Vagina (tissue), 2 donors: ENCODE results near the gene SMPD4. TPM values are rescaled to one million over a fixed set of nuclear protein-coding genes. Genes with fewer than 3 reads are reported as not detected.
A peak's percentile ranks its signal among the peaks of the same experiment; 100 is the strongest.
"Not testable (repeated sequence)": the region's sequence is repeated elsewhere in the genome, so short reads cannot be mapped to it uniquely, and the experiment has no call there.

ENCODE experiments used
- DNase-seq, 2 donors: peaks; one replicate each; pipeline ENCODE4 v3.0.0-alpha.2; 2017; ENCODE audit errors: extremely low spot score in 2 of 2
- H3K27ac ChIP-seq: fragments of 200-600 bp; sonication (generic); one replicate; pipeline ENCODE4 v1.5.1; 2019
- H3K27me3 ChIP-seq: fragments of 200-600 bp; sonication (generic); one replicate; pipeline ENCODE4 v1.5.1; 2019
- H3K36me3 ChIP-seq, 2 donors: fragments of 200-600 bp; sonication (generic); one replicate each; pipeline ENCODE4 v1.5.1; 2017 to 2019
- H3K4me1 ChIP-seq: fragments of 200-600 bp; sonication (generic); one replicate; pipeline ENCODE4 v1.5.1; 2019
- H3K4me3 ChIP-seq, 2 donors: fragments of 200-600 bp; sonication (generic); 1 replicate in 1 of 2; 2 replicates in 1 of 2; pipeline ENCODE4 v1.5.1; 2016 to 2019
- H3K9me3 ChIP-seq: fragments of 200-600 bp; sonication (generic); one replicate; pipeline ENCODE4 v1.5.1; 2019
- POLR2A ChIP-seq, 2 donors: fragments of 450-650 bp; IDR thresholded peaks; one replicate each; pipeline ENCODE4 v1.6.1; 2017; ENCODE audit warnings: antibody characterized with exemption in 2 of 2, mild to moderate bottlenecking in 2 of 2, moderate library complexity in 2 of 2
- POLR2AphosphoS5 ChIP-seq, 2 donors: sonication (generic); formaldehyde crosslinking; IDR thresholded peaks; one replicate each; pipeline ENCODE4 v1.9.0; 2017; ENCODE audit warnings: antibody characterized with exemption in 2 of 2, mild to moderate bottlenecking in 2 of 2, low read depth in 1 of 2; ENCODE audit not compliant: insufficient read depth in 1 of 2
- intact Hi-C: fragments of 100-400 bp; cut with DNase I; formaldehyde crosslinking; loops from one replicate; pipeline ENCODE4 v1.15.1; 2023
- total RNA-seq: library from RNA; depleted of rRNA; stranded (reverse); fragments of >200 nt; gene quantifications from one replicate; pipeline ENCODE4 v1.2.3, GENCODE V29; 2016
- TF ChIP-seq, protein P1 (sequence below), 3 experiments: fragments of 450-650 bp in 2 of 3; fragments of 200-600 bp in 1 of 3; sonication (generic) in 1 of 3; IDR thresholded peaks; one replicate each; pipeline ENCODE4 v1.5.1; 2017 to 2019; ENCODE audit warnings: antibody characterized with exemption in 3 of 3, mild to moderate bottlenecking in 2 of 3, moderate library complexity in 2 of 3

SMPD4 gene
- total RNA-seq, 1 donor from 2014 or later: 45.2 TPM

- H3K27me3 ChIP-seq: no peaks in the 10 kb centered on the region
- DNase-seq: no peak
- H3K36me3 ChIP-seq: no peaks in the 10 kb centered on the region
- H3K27ac ChIP-seq: peak overlapping the region; percentile 86
- peaks cover 35% of the 10 kb centered on the region for H3K4me1 ChIP-seq
- TF ChIP-seq, protein P1, sequence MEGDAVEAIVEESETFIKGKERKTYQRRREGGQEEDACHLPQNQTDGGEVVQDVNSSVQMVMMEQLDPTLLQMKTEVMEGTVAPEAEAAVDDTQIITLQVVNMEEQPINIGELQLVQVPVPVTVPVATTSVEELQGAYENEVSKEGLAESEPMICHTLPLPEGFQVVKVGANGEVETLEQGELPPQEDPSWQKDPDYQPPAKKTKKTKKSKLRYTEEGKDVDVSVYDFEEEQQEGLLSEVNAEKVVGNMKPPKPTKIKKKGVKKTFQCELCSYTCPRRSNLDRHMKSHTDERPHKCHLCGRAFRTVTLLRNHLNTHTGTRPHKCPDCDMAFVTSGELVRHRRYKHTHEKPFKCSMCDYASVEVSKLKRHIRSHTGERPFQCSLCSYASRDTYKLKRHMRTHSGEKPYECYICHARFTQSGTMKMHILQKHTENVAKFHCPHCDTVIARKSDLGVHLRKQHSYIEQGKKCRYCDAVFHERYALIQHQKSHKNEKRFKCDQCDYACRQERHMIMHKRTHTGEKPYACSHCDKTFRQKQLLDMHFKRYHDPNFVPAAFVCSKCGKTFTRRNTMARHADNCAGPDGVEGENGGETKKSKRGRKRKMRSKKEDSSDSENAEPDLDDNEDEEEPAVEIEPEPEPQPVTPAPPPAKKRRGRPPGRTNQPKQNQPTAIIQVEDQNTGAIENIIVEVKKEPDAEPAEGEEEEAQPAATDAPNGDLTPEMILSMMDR (IDR thresholded peaks at IDR 0.05): no peak
- TF ChIP-seq POLR2A (IDR thresholded peaks at IDR 0.05) (no peak), POLR2AphosphoS5 (IDR thresholded peaks at IDR 0.05; ENCODE audit: insufficient read depth in 1 of 2, low read depth in 1 of 2) (no peak)
- intact Hi-C loops: loop anchor here (10.0 kb wide), 1 partner anchor 161 kb away; the partner anchor contains the start of gene IMP4
- peak overlapping the region; percentile 88 to 98 for H3K4me3 ChIP-seq
- H3K9me3 ChIP-seq: no peaks in the 10 kb centered on the region
Measured at GRCh38 chr2:130183512-130184373, 2.3 kb upstream of the SMPD4 start.

DNA sequence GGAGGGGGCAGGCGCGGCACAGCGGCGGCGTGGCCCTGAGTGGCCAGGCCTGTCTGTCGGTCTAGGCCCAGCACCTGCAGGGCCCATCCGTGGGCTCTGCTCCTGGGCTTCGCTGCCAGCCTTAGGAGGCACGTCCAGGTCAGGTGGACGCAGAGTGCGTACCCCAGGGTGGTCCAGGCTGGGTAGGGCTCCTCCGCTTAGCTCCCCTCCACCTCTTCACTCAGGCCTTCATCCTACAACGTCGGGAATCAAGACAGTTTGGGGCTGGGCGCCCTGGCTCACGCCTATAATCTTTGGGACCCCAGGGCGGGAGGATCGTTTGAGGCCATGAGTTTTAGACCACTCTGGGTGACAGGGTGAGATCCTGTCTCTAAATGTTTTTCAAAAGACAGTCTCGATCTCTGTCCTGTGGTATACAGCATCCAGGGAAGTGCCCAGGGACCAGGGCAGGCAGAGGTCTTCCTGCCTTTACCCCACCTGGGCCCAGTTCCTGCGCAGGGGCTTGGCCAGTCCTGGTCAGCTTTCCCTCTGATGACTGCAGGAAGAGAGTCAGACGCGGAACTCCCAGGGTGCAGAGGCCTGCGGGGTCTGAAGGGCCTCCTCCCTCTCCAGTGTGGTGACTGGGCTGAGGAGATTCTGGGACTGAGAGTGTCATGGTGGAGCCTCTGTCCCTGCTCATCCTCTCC, 1.6 kb upstream of the SMPD4 start:
- peak overlapping the region; percentile 86 for H3K27ac ChIP-seq
- H3K9me3 ChIP-seq, H3K36me3 ChIP-seq, H3K27me3 ChIP-seq, DNase-seq: not testable (repeated sequence)
- intact Hi-C loops: loop anchor here (10.0 kb wide), 1 partner anchor 162 kb away; the partner anchor contains the start of gene IMP4
- H3K4me3 ChIP-seq: peak overlapping the region; percentile 88 to 98
- H3K4me1 ChIP-seq: peaks cover 35% of the 10 kb centered on the region

DNA sequence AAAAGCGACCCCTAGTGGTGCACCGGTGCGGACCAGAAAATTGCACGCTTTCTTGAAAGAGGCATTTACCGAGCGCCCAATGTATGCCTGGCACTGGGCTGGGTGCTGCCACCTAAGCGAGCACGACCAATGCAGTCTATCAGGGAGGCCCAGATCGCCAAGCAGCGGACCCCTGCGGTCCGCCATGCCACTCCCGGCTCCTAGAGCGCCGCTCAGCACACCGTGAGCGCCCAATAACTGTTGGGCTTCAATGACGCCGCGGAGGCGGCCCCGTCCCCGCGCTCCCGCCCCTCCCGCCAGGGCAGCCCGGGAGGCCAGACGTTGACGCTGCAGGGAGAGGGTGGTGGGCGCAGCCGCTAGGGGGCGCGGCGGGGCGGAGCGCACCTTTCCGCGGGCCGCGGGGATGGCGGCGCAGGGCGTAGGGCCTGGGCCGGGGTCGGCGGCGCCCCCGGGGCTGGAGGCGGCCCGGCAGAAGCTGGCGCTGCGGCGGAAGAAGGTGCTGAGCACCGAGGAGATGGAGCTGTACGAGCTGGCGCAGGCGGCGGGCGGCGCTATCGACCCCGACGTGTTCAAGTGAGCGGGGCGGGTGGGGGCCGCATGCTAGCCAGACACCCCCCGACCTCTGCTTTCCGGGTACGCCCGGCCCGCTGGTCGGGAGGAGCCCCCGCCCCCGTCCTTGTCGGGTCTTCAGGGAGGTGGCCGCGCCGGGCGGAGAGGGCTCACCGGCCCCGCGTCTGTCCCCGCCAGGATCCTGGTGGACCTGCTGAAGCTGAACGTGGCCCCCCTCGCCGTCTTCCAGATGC, 679 bp upstream of the SMPD4 start, which contains the start of gene MZT2B:
Gene MZT2B (plus strand): TSS at position 383 of the 803 bp plus-strand sequence. CDS start 21 bp downstream, at position 404.
- not testable (repeated sequence) for DNase-seq, H3K36me3 ChIP-seq, H3K27me3 ChIP-seq, H3K9me3 ChIP-seq
- Histone ChIP-seq H3K27ac (peak within 1 kb of the TSS; percentile 86), H3K4me1 (peaks cover 35% of the 10 kb centered on the region), H3K4me3 (peak within 1 kb of the TSS; percentile 88 to 98)
- intact Hi-C loops: loop anchor here (10.0 kb wide), 1 partner anchor 163 kb away; the partner anchor contains the start of gene IMP4
- peak in 1 of 2 donors; percentile 8 for TF ChIP-seq POLR2A (IDR thresholded peaks at IDR 0.05)
- TF ChIP-seq, protein P1 (IDR thresholded peaks at IDR 0.05): peak; percentile 52 to 87 (median 67)

DNA sequence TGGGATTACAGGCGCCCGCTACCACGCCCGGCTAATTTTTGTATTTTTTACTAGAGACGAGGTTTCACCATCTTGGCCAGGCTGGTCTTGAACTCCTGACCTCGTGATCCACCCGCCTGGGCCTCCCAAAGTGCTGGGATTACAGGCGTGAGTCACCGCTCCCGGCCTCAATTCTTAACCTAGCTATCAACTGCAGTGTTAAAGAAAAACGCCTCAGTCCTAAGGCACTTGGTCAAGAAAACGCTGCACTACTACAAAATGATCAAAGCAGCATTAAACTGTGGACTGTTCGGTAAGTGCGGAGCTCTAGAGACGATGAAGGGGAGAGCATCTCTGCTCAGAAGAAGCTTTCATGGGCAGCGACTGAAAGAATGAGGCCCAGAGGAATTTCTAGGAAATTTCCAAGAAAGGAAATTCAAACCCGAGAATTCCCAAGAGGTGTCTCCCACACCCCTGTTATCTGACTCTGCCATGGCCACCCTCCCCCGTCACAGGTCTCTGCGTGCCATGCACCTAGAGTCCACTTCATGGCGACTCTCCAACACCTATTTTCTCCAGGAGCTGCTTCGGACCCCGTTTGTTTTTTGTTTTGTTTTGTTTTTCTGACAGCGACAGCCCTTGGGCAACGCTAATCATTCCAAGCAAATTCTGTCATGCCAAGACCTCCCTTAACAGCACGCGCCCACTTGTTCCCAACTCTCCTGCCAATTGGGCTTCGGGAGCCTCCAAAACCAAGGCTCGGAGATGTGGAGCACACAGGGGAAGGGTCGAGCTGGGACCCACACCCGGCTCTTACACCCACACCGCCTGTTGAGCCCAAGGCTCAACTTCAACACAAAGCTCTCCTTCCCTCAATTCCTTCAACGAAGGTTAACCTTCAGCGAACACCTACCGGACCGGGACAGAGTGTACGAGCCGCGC, 738 bp downstream of the SMPD4 start:
- not testable (repeated sequence) for H3K27me3 ChIP-seq, H3K36me3 ChIP-seq, DNase-seq, H3K9me3 ChIP-seq
- Histone ChIP-seq H3K4me3 (peak overlapping the region; percentile 88 to 98), H3K27ac (peak overlapping the region; percentile 86), H3K4me1 (peaks cover 35% of the 10 kb centered on the region)
- intact Hi-C loops: loop anchor here (10.0 kb wide), 1 partner anchor 164 kb away; the partner anchor contains the start of gene IMP4

GRCh38 chr2:130174866-130175265, 6.5 kb downstream of the SMPD4 start:
- H3K27ac ChIP-seq, H3K27me3 ChIP-seq, H3K4me3 ChIP-seq, H3K4me1 ChIP-seq, intact Hi-C loops, DNase-seq, H3K9me3 ChIP-seq: not testable (repeated sequence)
- peaks cover 0 to 32% of the 10 kb centered on the region in 2 donors for H3K36me3 ChIP-seq
